Coronary artery (tissue), 2 donors: ENCODE results near the gene ARL5C.
"Not testable (repeated sequence)": the region's sequence is repeated elsewhere in the genome, so short reads cannot be mapped to it uniquely, and the experiment has no call there.

Experiments used
- DNase-seq: peaks from one replicate; pipeline ENCODE4 v3.0.0-alpha.2; 2017; ENCODE audit warnings: low spot score
- H3K27ac ChIP-seq, 2 donors: fragments of 200-600 bp; sonication (generic); one replicate each; pipeline ENCODE4 v1.5.1; 2016 to 2019
- H3K4me3 ChIP-seq: fragments of 200-600 bp; sonication (generic); 2 replicates; pipeline ENCODE4 v1.5.1; 2016; ENCODE audit warnings: mild to moderate bottlenecking, moderate library complexity
- CTCF ChIP-seq: fragments of 200-600 bp; sonication (generic); IDR thresholded peaks from one replicate; pipeline ENCODE4 v1.5.1; 2019; ENCODE audit warnings: antibody characterized with exemption

Gene ARL5C

GRCh38 chr17:39131616-39132015, 34.3 kb downstream of the ARL5C start:
- no peak overlapping the region for H3K27ac ChIP-seq
- no peak for DNase-seq
- no peak for TF ChIP-seq CTCF

GRCh38 chr17:39130205-39130604, 35.8 kb downstream of the ARL5C start:
- Histone ChIP-seq H3K4me3 (no peak overlapping the region), H3K27ac (no peak overlapping the region)
- TF ChIP-seq CTCF, result no peak
- DNase-seq, result no peak

More at GRCh38 chr17:39131616-39132015, 34.3 kb downstream of the ARL5C start:
- H3K4me3 ChIP-seq, result no peak overlapping the region

- DNase-seq, H3K4me3 ChIP-seq, H3K27ac ChIP-seq: not testable (repeated sequence)
Observed at GRCh38 chr17:39129544-39129943, 36.4 kb downstream of the ARL5C start.

- Histone ChIP-seq H3K27ac (no peak overlapping the region), H3K4me3 (no peak overlapping the region)
- TF ChIP-seq CTCF, result no peak
- DNase-seq, result no peak
Observed at GRCh38 chr17:39126436-39126835, 39.5 kb downstream of the ARL5C start.

GRCh38 chr17:39125143-39125875, 40.7 kb downstream of the ARL5C start:
- no peak overlapping the region for H3K4me3 ChIP-seq
- DNase-seq, result no peak
- no peak overlapping the region for H3K27ac ChIP-seq
- TF ChIP-seq CTCF, result no peak

GRCh38 chr17:39123627-39124026, 42.3 kb downstream of the ARL5C start:
- no peak for DNase-seq
- H3K4me3 ChIP-seq, result no peak overlapping the region
- H3K27ac ChIP-seq, result no peak overlapping the region
- no peak for TF ChIP-seq CTCF

GRCh38 chr17:39122991-39123390, 43.0 kb downstream of the ARL5C start:
- H3K27ac ChIP-seq, result no peak overlapping the region
- DNase-seq, result no peak
- TF ChIP-seq CTCF, result no peak
- H3K4me3 ChIP-seq, result no peak overlapping the region

GRCh38 chr17:39121919-39122318, 44.0 kb downstream of the ARL5C start:
- not testable (repeated sequence) for H3K4me3 ChIP-seq, H3K27ac ChIP-seq, DNase-seq
